22Rv1 (cell line): ENCODE data around the gene OR10H2.

Experiments
- CTCF ChIP-seq: fragments of 450-650 bp; IDR thresholded peaks from 2 replicates; pipeline ENCODE4 v1.5.1; 2017; ENCODE audit warnings: mild to moderate bottlenecking
- ZFX ChIP-seq: fragments of 450-650 bp; IDR thresholded peaks from 2 replicates; pipeline ENCODE4 v1.6.1; 2017; ENCODE audit warnings: antibody characterized with exemption, borderline replicate concordance

GRCh38 chr19:15721268-15721667 is 6.6 kb upstream of the OR10H2 start:
- TF ChIP-seq CTCF (no peak), ZFX (no peak)
